Measurements from ENCODE around the gene RPS15A.

RPS15A gene

GRCh38 chr16:18829251-18829650 is 39.1 kb upstream of the RPS15A start:
- no peak for TF ChIP-seq CTCF (IDR thresholded peaks at IDR 0.05)

- TF ChIP-seq CTCF (IDR thresholded peaks at IDR 0.05), result no peak
Measured at GRCh38 chr16:18827890-18828289, 37.8 kb upstream of the RPS15A start.

GRCh38 chr16:18816286-18816685 is 26.2 kb upstream of the RPS15A start:
- TF ChIP-seq CTCF (IDR thresholded peaks at IDR 0.05), result no peak

- no peak for TF ChIP-seq CTCF (IDR thresholded peaks at IDR 0.05)
Measured at GRCh38 chr16:18811925-18812324, 21.8 kb upstream of the RPS15A start.

- TF ChIP-seq CTCF (IDR thresholded peaks at IDR 0.05), result no peak
Measured at GRCh38 chr16:18809165-18809564, 19.0 kb upstream of the RPS15A start.

GRCh38 chr16:18805257-18805773 is 15.2 kb upstream of the RPS15A start:
- TF ChIP-seq CTCF (IDR thresholded peaks at IDR 0.05), result no peak

- TF ChIP-seq CTCF (IDR thresholded peaks at IDR 0.05), result no peak
Measured at GRCh38 chr16:18804540-18804939, 14.4 kb upstream of the RPS15A start.
